NCI-H2107 (cell line): ENCODE measurements around the gene ATP8B3.

Source experiments
- DNase-seq: peaks from one replicate; lab custom pipeline; 2025; lab: John Stamatoyannopoulos, UW

The ATP8B3 gene

DNA sequence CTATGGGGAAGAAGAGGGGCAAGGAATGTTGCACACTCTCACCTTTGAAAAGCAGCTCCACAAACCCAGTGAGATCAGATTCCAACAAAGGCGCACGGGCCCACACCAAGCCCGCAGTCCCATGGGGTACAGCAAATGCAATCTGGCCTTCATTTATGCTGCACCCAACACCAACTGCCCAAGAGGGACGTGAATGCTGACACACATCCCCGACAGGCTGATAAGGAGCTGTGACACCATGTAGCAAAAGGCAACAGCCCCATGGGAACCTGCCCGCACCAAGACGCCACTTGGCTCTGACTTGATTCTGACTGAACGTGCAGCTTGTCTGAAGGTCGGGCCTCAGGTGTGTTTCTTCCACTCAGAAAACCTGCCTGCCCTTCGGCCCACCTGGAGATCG is 18.9 kb upstream of the ATP8B3 start:
- DNase-seq = no peak

DNA sequence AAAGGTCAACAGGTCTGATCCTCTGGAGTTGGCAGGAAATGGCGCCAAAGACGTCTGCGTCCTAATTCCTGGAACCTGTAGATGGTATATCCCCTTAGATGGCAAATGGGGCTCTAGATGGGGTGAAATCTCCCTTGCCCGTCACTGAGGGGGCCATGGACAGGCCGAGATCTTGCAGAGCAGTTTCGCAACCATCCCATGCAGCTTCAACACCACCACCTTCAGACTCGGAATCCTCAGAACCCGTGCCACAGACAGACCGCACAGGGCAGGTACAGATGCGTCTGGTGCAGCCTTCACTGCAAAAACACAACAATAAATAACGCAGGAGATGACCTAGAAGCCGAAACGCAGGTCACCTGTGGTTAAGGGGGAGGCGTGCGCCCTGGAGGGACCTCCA is 18.5 kb upstream of the ATP8B3 start:
- no peak for DNase-seq

DNA sequence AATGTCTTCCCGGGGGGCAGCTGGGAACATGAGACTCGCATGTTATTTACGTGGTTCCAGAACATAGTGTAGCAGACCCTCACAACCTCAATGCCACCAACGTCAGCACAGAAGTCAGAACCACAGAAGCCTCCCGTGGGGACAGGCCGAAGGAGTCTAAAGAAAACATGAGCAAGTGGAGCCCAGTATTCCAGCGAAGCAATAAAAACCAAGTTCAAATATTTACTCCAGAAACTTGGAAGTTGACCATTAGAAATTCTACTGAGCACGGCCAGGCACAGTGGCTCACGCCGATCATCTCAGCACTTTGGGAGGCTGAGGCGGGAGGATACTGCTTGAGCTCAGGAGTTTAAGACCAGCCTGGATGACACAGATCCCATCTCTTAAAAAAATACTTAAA is 17.9 kb upstream of the ATP8B3 start:
- DNase-seq = no peak

DNA sequence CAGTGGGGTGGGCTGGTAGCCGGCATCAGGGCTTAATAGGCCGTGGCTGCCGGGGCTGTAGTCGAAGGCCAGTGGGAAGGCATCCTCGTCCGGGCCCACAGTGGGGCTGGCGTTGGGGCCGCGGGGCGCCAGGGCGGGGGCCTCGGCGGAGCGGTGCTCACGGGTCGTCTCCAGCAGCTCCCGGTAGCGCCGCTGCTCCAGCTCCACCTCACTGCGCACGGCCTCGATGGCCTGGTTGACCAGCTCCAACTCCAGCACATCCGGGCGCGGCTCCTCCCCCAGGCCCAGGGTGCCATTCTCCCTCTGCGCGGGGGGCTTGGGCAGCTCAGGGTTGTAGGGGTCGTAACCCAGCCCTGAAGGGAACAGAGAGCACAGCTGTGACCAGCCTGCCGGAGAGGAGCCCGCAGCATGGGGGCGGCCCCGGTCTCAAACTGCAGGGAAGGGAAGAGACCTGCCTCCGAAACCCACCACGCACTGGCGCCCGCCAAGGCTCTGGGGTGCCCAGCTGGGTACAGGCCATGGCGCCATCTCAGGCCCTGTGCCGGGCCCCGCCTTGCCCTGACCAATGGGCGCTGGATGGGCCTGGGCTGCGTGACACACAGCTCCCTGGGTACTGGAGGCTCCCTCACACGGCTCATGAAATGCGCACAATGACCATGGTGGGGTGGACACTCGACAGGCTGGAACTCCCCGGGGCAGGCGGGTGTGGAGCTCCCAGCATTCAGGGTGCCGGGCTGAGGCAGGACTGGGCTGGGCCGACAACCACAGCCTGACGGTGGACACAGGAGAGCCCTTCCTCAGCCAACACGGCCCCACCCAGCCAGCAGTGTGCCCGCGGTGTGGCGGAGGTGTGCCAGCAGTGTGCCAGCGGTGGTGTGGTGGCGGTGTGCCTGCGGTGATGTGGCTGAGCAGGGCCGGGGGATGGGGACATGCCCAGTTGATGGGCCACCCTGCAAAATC is 16.5 kb upstream of the ATP8B3 start:
- no peak for DNase-seq

DNA sequence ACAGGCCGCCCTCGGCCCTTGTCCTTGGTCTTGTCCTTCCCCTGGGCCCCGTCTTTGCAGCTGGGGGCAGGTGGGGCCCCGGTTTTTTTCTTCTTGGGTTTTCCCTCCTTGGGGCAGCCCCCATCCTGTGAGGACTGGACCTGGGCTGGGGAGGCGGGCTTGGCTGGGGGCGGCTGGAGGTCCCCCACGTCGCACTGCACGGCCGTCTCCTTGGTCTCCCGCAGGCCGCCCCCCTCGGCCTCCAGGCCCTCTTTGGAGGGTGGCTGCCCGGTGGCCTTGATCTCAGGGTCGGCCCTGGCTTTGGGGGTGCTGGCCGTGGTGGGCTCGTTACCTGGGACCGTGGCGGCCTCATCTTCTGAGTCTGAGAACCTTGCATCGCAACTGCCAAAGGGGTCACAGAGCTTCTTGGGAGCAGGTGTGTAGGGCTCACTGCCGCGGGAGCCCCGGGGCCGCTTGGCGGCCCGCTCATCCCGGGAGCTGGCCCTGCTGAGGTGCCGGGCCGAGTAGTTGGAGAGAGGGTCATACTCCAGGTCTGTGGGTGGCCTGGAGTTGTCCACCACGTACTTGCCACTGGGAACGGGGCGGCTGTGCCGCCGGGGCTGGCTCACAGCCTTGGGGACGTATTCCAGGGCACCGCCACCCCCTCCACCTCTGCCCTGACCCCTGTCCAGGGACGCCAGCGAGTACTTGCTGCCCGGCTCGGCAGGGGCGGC is 15.6 kb upstream of the ATP8B3 start:
- DNase-seq = no peak

DNA sequence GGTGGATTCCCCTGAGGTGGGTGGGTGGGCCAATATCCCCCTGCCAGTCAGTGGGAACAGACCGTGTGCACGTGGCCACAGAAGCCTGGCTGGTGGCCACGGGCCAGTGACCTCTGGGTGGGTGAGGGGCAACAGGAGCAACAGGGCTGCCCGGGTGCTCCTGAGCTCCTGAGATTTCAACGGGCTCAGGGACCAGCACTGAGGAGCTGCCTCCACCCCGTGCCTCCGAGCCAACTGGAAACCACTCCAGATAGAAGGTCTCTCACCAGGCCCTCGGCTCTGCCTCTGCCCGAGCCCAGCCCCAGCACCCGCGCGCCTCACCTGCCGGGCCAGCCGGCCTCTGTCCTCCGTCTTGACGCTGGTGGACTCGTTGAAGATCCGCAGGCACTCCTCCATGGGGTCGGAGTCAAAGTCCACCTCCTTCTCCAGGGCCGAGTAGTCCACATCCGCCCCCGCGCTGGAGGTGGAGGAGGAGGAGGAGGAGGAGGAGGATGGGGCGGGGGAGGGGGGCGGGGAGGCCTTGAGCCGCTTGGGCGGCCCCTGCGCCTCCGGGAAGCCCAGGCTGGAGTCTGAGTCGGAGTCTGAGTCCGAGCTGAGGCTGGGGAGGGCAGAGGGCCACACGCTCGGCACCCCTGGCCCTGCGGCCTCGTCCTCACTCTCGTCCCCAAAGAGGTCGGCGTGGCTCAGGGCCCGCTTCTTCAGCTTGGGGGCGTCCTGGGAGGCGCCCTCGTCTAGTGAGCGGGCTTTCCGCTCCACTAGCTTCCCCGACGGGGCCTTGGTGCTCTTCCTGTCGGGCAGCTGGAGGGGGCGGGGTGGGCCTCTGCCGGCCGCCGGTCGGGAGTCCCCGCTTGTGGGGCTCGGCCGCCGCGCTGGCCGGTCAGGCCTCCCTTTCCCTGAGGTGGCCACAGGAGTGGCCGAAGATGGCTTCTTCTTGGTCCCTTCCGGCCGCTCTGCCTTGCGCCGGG is 14.8 kb upstream of the ATP8B3 start:
- no peak for DNase-seq

DNA sequence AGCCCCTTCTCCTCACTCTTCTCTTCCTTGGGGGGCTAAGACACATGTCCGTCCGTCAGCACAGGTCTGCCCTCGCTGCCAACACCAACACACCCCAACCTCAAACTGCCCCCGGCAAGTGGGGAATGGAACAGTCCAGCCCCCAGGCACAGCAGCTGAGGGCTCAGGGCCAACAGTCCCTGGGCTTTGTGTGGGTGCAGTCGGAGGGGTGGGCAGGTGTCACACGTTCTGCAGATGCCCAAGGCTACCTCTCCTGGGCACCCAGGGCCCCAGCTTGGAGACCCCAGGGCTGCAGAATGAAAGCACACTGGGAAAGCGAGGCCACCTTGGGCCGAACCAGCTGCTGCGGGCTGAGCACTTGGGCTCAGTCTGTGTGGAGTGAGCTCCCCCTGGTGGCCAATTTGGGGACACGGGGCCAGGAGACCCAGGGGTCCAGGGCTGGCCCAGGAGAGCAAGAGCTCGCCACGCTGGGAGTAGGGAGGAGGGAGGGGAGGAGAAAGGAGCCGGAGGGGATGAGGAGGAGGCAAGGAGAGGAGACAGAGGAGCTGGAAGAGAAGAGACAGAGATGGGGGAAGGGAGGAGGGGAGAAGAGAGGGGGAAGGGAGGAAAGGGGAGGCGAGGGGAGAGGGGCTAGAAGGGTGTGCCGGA is 14.0 kb upstream of the ATP8B3 start:
- DNase-seq = peak; percentile 22

DNA sequence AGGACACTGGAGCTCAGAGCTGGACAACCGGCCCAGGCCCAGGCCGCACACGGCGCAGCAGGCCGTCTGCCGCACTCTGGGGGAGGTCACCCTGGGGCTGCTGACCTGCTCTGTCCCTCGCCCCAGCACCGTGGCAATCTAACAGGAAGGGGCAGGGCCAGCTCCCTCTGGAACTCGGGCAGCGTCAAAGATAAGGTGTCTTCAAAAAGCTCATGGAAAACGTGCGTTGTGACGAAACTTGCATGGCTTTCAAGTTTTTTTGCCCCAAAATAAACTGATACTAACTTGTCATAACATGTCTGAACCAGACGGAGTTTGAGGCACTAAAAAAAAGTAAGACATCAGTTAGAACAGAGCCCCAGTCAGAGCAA is 12.2 kb upstream of the ATP8B3 start:
- no peak for DNase-seq

DNA sequence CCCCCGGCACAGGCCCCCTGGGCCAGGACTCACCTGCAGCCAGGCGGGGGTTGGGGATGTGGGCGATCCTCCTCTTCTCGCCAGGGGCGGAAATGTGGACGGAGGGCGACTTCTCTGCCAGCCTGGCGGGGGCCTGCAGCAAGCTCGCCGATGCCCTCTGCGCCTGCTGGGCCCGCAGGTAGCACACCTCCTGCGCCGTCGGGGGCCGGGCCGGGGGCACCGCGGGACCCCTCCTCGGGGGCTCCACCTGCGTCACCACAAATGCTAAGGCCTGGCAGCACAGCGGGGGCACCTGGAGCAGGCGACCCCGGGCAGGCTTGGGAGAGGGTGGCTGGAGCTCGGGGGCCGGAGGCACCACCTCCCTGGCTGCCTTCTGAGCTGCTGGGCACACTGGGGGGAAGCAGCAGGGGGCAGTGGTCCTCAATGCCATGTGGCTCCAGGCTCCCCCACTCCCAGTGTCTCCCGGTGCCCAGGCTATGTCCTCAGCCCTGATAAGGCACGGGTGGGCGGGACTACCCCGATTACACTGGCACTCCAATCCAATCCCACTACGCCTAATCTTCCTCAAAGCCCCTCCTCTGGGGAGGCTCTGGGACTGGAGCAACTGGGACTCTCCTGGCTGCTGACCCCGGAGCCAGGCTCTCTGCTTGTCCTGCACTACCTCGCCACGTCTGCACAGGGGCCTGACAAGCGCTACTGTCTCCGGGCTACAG is 11.6 kb upstream of the ATP8B3 start:
- DNase-seq = no peak

DNA sequence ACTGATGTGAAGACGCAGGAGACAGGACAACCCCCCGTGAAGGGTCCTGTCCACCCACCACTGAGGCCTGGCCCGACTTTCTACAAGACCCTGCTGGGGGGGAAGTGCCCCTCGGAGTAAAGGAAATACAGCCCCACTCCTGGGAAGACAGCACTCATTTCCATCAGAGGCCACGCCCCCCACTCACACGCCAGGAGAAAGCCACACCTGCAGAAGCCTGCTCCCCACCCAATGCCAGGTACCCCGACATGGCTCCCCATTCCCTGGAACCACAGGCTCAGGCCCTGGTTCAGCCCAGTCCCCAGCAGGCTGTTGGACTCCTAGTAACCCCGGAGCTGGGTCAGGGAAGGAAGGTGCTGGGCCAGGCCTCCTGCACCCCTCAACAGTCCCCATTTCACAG is 10.9 kb upstream of the ATP8B3 start:
- DNase-seq = no peak

DNA sequence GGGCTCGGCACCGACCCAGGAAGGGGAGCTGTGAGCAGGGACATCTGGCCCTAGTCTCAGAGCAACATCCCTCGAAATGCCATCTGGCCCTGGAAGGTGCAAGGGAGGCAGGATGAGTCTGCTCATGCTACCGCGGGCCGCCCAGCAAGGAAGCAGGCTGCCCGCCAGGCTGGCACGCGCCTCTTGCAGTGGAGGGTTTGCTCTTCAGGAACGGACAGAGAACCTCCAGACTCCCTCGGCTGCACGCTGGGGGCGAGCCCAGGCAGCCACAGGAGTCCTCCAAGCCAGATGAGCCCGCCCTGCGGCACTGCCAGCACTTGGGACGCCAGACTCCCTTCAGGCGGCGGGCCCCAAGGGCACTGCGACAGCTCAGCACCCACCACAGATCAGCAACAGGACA is 10.1 kb upstream of the ATP8B3 start:
- DNase-seq = no peak

DNA sequence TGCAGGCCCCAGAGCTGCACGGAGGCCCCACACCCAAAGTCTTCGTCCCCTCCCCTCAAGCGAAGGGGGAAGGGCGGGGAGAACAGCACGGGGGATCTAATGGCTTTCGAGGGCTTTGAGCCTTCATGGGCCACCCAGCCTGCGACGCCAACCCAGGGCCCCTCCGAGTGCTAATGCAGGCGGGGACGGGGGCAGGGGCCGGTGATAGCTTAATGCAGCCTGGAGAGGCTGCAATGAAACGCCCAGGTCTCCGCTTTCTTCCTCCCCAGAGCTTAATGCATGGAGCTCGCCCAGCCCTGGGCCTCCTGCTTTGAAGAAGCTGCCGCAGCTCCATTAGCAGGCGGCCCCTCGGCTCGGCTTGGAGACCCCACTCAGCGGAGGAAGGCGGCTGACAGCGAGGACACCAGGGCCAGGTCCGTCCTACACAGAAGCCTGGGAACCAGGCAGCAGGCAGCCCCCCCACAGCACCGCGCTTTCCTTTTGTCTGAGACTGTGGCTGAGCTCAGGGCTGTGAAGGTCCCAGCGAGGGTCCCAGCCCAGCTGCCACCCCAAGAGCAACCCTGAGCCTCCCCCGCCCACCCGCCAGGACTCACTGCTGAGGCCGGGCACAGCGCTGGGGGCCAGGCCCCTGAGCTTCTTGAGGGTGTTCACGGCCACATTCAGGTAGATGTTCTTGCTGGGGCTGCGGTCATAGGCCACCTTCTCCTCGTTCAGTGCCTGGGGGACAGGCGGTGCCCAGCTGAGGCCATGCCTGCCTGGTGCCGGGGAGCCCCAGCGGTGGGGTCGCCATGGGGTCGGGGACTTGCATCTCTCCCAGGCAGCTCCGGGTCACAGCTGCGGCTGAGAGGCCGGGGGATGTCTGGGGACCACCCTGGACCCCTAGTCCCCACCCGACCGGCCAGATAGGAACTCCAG is 7.5 kb upstream of the ATP8B3 start:
- DNase-seq = no peak

DNA sequence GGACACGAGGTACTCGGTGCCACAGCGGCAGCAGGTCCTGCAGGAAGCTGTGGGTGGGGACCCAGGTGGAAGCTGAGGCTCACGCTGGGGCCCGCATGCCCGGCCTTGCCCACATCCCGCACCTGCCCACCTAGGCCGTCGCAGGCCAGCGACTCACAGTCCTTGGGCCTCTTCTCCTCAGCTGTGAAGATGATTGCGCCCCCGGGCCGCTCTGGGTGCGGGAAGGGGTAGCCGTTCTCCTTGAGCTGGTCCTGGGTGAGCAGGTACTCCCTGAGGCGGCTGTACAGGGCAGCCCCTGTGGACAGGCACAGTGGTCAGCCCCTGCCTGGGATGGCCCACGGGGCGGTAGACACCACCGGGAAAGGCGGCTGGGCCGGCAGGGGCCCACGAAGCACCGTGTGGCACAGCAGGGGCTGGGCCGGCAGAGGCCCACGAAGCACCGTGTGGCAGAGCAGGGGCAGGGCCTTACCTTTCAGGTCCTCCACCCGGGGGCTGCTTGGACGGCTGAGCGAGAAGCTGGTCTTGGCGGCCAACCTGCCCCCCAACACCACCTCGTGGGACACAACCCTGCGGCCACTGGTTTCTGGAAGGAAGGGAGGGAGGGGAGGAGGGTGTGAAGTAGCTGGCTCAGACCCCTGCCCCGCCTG is 6.6 kb upstream of the ATP8B3 start:
- DNase-seq = no peak

DNA sequence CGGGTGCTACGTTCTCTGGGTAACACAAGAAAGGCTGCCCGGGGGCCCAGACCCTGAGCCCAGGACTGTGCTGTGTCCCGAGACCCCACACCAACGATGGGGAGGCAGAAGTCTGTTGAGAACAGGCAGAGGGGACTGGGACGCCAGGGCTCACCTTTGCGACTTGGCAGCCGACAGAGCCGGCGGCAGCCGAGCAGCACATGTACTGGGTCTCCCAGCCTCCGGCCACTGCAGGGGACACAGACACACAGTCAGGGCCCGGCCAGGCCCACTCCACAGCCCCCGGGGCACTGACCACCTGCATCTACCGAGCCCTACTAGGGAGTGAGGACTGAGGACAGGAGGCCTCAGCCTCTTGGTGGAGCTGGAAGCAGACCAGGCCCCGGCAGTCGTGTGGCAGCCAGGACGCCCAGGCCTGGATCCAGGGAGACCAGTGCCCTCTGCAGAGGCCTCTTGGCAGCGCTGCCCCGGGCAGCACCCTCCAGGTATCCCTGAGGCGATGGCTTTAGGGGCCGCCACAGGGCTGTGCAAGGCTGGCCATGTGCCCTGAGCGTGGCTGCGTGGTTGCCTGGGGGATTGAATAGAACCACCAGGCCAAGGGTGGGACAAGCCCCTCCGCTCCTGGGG is 5.6 kb upstream of the ATP8B3 start:
- no peak for DNase-seq

DNA sequence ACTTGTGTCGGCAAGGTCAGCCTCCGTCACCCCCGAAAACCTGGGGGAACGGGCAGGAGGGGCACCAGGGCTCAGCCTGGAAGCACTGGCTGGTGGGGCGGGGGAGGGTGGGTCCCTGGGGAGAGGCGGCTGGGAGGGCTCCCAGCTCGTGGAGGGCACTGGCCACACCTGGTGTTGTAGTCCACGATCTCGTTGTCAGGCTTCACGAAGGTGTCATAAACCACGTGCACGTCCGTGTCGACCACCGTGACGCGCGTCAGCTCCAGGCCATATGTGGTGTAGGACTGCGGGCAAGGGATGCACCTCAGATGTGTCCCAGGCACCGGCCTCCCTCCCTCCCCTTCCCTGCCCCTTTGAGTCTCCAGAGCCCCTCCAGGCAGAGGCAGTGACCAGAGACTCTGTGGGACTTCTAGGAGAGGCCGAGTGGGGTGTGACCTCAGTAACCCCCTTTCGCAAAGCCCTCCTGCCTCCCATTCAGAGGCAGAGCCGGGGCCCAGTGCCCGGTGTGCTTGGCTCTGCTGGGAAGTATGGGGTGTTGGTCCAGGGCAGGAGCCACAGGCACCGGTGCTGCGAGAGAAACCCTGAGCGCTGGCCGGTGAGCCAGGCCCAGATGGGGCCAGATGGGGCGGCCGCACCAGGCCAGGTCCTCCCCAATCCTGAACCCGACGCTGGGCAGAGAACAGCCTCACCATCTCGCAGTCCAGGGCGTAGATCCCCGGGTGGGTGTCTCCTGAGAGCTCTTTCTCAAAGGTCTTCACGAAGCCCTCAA is 4.6 kb upstream of the ATP8B3 start:
- DNase-seq = no peak

DNA sequence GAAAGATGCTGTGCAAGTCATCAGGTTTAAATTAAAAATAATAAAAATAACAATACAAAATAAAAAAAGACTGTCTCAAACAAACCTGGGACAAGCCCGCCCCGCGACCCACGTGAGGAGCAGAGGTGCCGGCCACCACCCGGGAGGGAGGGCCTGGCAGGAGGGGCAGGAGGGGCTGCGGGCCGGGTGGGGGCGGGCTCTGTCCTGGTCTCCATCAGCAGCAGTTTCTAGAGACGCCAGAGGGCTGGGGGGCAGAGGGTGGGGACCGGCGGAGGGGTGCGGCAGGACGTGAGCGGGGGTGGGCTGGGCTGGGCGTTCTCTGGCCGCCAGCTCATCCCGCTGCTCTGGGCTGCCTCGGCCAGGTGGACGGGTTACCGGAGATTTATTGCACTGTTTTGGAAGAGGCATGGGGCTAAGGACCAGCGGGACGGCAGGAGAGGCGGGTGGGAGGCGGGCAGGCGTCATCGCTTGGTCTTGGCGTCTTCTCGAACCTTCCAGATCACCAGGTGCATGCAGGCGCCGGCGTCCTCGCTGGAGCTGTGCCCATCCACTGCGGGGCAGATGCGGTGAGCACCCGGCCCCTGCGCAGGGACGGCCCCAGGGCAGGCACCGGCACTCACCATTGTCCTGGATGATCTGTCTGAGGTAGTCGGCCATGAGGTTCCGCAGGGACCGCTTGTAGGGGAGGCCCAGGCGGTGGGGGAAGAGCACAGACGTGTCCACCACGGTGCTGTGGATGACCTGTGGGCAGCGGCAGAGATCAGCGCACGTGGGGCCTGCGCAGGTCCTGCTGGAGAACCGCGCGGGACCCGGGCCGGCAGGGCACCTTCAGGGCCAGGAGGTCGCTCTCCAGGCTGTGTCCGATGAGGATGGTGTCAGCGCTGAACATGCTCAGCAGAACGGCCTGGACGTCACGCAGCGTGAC is 3.8 kb upstream of the ATP8B3 start:
- no peak for DNase-seq
